Measurements from ENCODE around the gene MICAL3. TPM values are rescaled to one million over a fixed set of nuclear protein-coding genes. Genes with fewer than 3 reads are reported as not detected.
A peak's percentile ranks its signal among the peaks of the same experiment; 100 is the strongest.

The MICAL3 gene
- polyA plus RNA-seq, 1 of the 3 experiments (the other 2 are of a cell fraction): 83.1 TPM

GRCh38 chr22:18001040-18001893, 23.1 kb downstream of the MICAL3 start (continued):
- no peak for TF ChIP-seq GATA2 (CRISPR knock-in tag; IDR thresholded peaks at IDR 0.05)
- TF ChIP-seq RXRA (IDR thresholded peaks at IDR 0.05; ENCODE audit: borderline replicate concordance, low read depth): no peak; the same call in 1 of the 2 replicates
- no peak for TF ChIP-seq NFIC (IDR thresholded peaks at IDR 0.05; ENCODE audit: borderline replicate concordance)
- no peak for TF ChIP-seq PBX3 (IDR thresholded peaks at IDR 0.05)
- TF ChIP-seq RCOR1 (IDR thresholded peaks at IDR 0.05; ENCODE audit: low read length): no peak
- TF ChIP-seq TEAD4 (IDR thresholded peaks at IDR 0.05; ENCODE audit: borderline replicate concordance, insufficient read depth): 0 out of 2 replicates have a peak, but pooled peaks have one; percentile 31
- TF ChIP-seq USF2 (IDR thresholded peaks at IDR 0.05; ENCODE audit: borderline replicate concordance, low read depth, low read length): no peak
- TF ChIP-seq EZH2phosphoT487 (IDR thresholded peaks at IDR 0.05; ENCODE audit: borderline replicate concordance, low read depth): no peak
- no peak for TF ChIP-seq FOXJ3 (CRISPR knock-in tag; IDR thresholded peaks at IDR 0.05)
- peak; percentile 52 for TF ChIP-seq RAD21 (IDR thresholded peaks at IDR 0.05; ENCODE audit: low read length)
- peak; percentile 90 for TF ChIP-seq MAX (IDR thresholded peaks at IDR 0.05; ENCODE audit: low read depth)
- 0 out of 2 replicates have a peak, but pooled peaks have one; percentile 36 for TF ChIP-seq SIN3A (IDR thresholded peaks at IDR 0.05; ENCODE audit: borderline replicate concordance, low read depth, low read length)
- peak; percentile 43 for TF ChIP-seq SMC3 (IDR thresholded peaks at IDR 0.05; ENCODE audit: low read depth, low read length)
- peak; percentile 44 for TF ChIP-seq CHD2 (IDR thresholded peaks at IDR 0.05; ENCODE audit: low read length, partially characterized antibody)
- TF ChIP-seq FOSL2 (IDR thresholded peaks at IDR 0.05; ENCODE audit: borderline replicate concordance, low read depth): no peak; the same call in 1 of the 2 replicates
- TF ChIP-seq GABPA (IDR thresholded peaks at IDR 0.05; ENCODE audit: low read depth): peak; percentile 12; the same call in 1 of the 2 replicates

- CTCF ChIA-PET: interaction anchor here (0.7 to 4.5 kb wide), 18 partner anchors 12 to 220 kb away, joined by 3 to 26 read pairs (median 4); partner anchors contain the start of gene MICAL3
Measured at GRCh38 chr22:18000441-18001039, 23.8 kb downstream of the MICAL3 start.

More at GRCh38 chr22:18000441-18001039, 23.8 kb downstream of the MICAL3 start:
- Histone ChIP-seq H3K9ac (peak overlapping the region; percentile 78), H3K9me3 (no peaks in the 10 kb centered on the region), H3K27ac (ENCODE audit: low read depth in 2 of 2, low read length in 1 of 2) (peak overlapping the region; percentile 84 to 97; a peak in 3 of 4 replicates), H3K4me1 (ENCODE audit: control insufficient read depth in 1 of 2, insufficient read depth in 2 of 2, low read depth in 1 of 2, low read length in 1 of 2) (peaks cover 4 to 6% of the 10 kb centered on the region in 2 experiments; a peak in 2 of 4 replicates), H4K20me1 (ENCODE audit: insufficient read depth) (peaks cover 34% of the 10 kb centered on the region), H3K4me2 (peak overlapping the region; percentile 92), H3K9me2 (no peaks in the 10 kb centered on the region), H3K4me3 (ENCODE audit: low read depth in 2 of 2, low read length in 1 of 2) (peak overlapping the region; percentile 69 to 92), H3F3A (replicated peaks; ENCODE audit: insufficient read depth) (peaks cover 3% of the 10 kb centered on the region), H3K27me3 (ENCODE audit: insufficient read depth) (no peaks in the 10 kb centered on the region), H3K79me2 (ENCODE audit: insufficient read depth) (peaks cover 54% of the 10 kb centered on the region), H2AFZ (ENCODE audit: low read depth) (no peak overlapping the region; the same call in 1 of the 2 replicates), H3K36me3 (replicated peaks in 1 of 2; ENCODE audit: control insufficient read depth in 1 of 2, insufficient read depth in 2 of 2, low read length in 1 of 2) (no peaks in the 10 kb centered on the region)
- peak; percentile 74 for DNase-seq
- WGBS (ENCODE audit: low lambda C conversion rate): 2% methylated on average over 10 of the region's 52 CpGs
- TF ChIP-seq MXI1 (IDR thresholded peaks at IDR 0.05; ENCODE audit: low read depth, low read length) (peak; percentile 7; the same call in 1 of the 2 replicates), USF2 (IDR thresholded peaks at IDR 0.05; ENCODE audit: borderline replicate concordance, low read depth, low read length) (no peak), SMC3 (IDR thresholded peaks at IDR 0.05; ENCODE audit: low read depth, low read length) (no peak), FOXM1 (IDR thresholded peaks at IDR 0.05; ENCODE audit: low read depth) (no peak), JUND (IDR thresholded peaks at IDR 0.05) (no peak), FOXJ3 (CRISPR knock-in tag; IDR thresholded peaks at IDR 0.05) (no peak), USF1 (IDR thresholded peaks at IDR 0.05; ENCODE audit: borderline replicate concordance, low read depth) (no peak), CHD2 (IDR thresholded peaks at IDR 0.05; ENCODE audit: low read length, partially characterized antibody) (no peak)
- POLR2A ChIA-PET: interaction anchor here (1.0 kb wide), 1 partner anchor 10 kb away, joined by 3 read pairs; no protein-coding TSS in a partner anchor
